Activated naive CD4-positive, alpha-beta T cell treated with anti-CD3 and anti-CD28 coated beads, Interleukin-2, amount 50 U/mL, for 72 hours (primary cell): Measurements from ENCODE around the gene KLHDC9. TPM values are rescaled to one million over a fixed set of nuclear protein-coding genes. Genes with fewer than 3 reads are reported as not detected.
"Not testable (repeated sequence)": the region's sequence is repeated elsewhere in the genome, so short reads cannot be mapped to it uniquely, and the experiment has no call there.

Experiments used
- ATAC-seq, 2 donors: fragments of 150-1000 bp; cut with Tn5 transposase; 2 replicates each; pipeline ENCODE4 v1.10.0; 2021; ENCODE audit warnings: mild to moderate bottlenecking in 2 of 2, moderate library complexity in 2 of 2
- DNase-seq, 2 donors: peaks; one replicate each; pipeline ENCODE4 v3.0.0; 2021 to 2022; ENCODE audit warnings: low spot score in 2 of 2
- H3K27ac Mint-ChIP-seq, 2 donors: one replicate each; pipeline ENCODE4 v1.8.0; 2022; ENCODE audit warnings: mild to moderate bottlenecking in 2 of 2, mixed read lengths in 2 of 2
- H3K36me3 Mint-ChIP-seq, 2 donors: one replicate each; pipeline ENCODE4 v1.8.0; 2022; ENCODE audit warnings: mixed read lengths in 2 of 2
- H3K9me3 Mint-ChIP-seq, 2 donors: one replicate each; pipeline ENCODE4 v1.8.0; 2022; ENCODE audit warnings: mixed read lengths in 2 of 2
- total RNA-seq, 2 donors: library from RNA; stranded (reverse); gene quantifications; one replicate each; pipeline ENCODE4 v1.2.3, GENCODE V29; 2022

KLHDC9 gene
- total RNA-seq, 2 donors from 2014 or later, result 2.2 TPM; not detected in 1

DNA sequence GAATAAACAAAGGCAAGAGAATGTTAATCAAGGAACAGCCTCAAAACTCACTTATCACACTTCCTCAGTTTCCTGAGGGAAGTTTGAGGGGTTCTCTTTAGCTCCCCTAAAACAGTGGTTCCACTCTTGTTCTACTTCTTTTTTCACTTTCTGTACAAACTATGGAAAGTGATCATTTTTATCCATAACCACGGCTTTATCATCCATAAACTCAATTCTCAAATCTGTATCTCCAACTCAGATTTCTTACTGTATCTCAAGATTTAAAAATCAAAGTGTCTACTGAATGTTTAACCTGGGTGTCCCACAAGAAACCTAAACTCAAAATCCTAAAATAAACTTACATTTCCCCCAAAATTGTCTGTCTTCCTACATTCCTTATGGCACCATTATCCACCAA lies 15.8 kb downstream of the KLHDC9 start:
- peaks cover 23 to 37% of the 10 kb centered on the region in 2 donors for H3K36me3 Mint-ChIP-seq
- no peaks in the 10 kb centered on the region for H3K9me3 Mint-ChIP-seq
- DNase-seq (no peak), ATAC-seq (no peak)
- peak overlapping the region; percentile 44 to 99 for H3K27ac Mint-ChIP-seq

GRCh38 chr1:161114556-161114955 lies 16.4 kb downstream of the KLHDC9 start:
- H3K27ac Mint-ChIP-seq, result peak overlapping the region; percentile 70 to 99
- H3K9me3 Mint-ChIP-seq, result no peaks in the 10 kb centered on the region
- no peak for ATAC-seq
- peaks cover 27 to 36% of the 10 kb centered on the region in 2 donors for H3K36me3 Mint-ChIP-seq
- no peak for DNase-seq

- DNase-seq (peak; percentile 51 to 75), ATAC-seq (peak; percentile 75 to 80)
- Mint-ChIP-seq H3K27ac (peak overlapping the region; percentile 70 to 99), H3K36me3 (peaks cover 34 to 41% of the 10 kb centered on the region in 2 donors), H3K9me3 (no peaks in the 10 kb centered on the region)
Measured at GRCh38 chr1:161115132-161115711, 17.1 kb downstream of the KLHDC9 start.

DNA sequence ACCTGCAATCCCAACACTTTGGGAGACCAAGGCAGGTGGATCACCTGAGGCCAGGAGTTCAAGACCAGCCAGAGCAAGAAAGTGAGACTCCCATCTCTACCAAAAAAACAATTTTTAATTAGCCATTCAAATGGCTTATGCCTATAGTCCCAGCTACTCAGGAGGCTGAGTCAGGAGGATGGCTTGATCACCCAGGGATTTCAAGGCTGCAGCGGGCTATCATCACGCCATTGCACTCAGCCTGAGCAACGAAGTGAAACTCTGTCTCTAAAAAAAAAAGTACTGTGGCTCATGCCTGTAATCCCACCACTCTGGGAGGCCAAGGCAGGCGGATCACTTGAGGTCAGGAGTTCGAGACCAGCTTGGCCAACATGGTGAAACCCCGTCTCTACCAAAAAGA lies 17.8 kb downstream of the KLHDC9 start:
- not testable (repeated sequence) for ATAC-seq, H3K9me3 Mint-ChIP-seq, DNase-seq
- Mint-ChIP-seq H3K36me3 (peaks cover 39 to 44% of the 10 kb centered on the region in 2 donors), H3K27ac (peak overlapping the region; percentile 70 to 99)

DNA sequence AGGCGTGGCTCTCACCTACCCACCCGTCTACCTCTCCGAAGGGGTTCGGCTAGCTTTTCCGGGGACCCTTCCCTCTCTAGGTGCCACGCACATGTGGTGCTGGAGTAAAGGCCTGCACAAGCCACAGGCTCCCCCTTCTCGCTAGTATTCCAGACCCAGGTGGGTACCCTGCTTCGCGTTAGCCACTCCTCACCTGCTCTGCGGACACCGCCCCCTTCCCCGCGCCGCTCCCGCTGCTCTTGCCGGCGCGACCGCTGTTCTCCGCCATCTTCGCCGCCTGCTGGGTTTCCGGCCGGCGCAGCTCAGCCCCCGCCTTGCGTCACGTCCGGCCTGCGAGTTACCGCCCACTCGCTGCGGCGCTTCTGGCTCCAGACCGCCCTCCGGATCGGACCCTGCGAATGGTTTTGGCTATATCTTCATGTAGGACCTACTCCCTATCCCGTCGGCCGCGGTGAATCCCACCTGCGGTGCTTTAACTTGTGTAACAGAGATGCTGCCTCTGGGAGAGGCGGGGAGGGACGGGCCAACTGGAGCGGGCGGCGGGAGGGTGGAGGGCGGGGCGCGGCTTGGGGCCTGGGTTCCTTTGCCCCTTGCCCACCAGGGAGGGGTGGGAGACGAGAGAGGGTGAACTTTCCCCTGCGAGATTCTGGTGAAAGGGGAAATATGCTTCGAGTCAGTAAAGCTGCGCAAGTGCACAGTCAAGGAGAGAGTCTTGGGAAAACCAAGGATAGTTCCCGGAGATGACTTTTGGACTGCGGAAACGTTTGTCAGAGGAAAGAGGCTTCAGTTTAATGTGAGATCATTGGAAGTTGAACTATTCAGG lies 19.8 kb downstream of the KLHDC9 start, which contains the start of the genes NIT1 and PFDN2:
Gene NIT1, plus strand, starts transcription at position 347 of the 823 bp plus-strand sequence. Its CDS starts 72 bp downstream, at position 419.
Gene PFDN2, minus strand, starts transcription at position 279 of the 823 bp plus-strand sequence. Its CDS starts 11 bp downstream, at position 268.
- Mint-ChIP-seq H3K36me3 (peaks cover 46 to 51% of the 10 kb centered on the region in 2 donors), H3K27ac (peak within 1 kb of the TSS; percentile 98 to 99), H3K9me3 (no peaks in the 10 kb centered on the region)
- peak; percentile 63 to 73 for ATAC-seq
- DNase-seq, result peak; percentile 85 to 89

- ATAC-seq (peak; percentile 58 to 59), DNase-seq (peak; percentile 53 to 74)
- no peaks in the 10 kb centered on the region for H3K9me3 Mint-ChIP-seq
- peaks cover 44 to 49% of the 10 kb centered on the region in 2 donors for H3K36me3 Mint-ChIP-seq
- peak overlapping the region; percentile 98 to 99 for H3K27ac Mint-ChIP-seq
Measured at GRCh38 chr1:161119092-161119903, 21.1 kb downstream of the KLHDC9 start.

GRCh38 chr1:161121042-161121650 lies 23.0 kb downstream of the KLHDC9 start:
- DNase-seq (no peak), ATAC-seq (no peak)
- Mint-ChIP-seq H3K27ac (peak overlapping the region; percentile 90 to 99), H3K36me3 (peaks cover 41 to 52% of the 10 kb centered on the region in 2 donors), H3K9me3 (no peaks in the 10 kb centered on the region)

DNA sequence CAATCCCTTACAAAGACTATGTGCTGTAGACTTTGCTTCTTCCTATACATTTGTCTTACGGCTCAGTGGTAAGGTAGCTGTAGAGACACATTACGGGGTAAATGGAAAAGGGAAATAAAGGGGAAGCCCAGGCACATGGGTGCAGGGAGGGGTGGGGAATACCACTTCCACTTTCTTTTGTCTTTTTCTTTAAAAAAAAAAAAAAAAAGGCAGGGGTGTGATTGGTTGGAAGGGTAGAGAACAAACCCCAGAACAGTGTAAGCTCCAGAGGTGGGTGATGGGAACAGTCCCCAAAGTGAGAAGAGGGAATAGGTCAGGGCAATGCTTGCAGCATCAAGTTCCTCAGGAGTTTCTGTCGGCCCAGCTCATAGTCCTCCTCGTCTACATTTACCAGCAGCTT lies 23.7 kb downstream of the KLHDC9 start:
- ATAC-seq (no peak), DNase-seq (no peak)
- Mint-ChIP-seq H3K27ac (peak overlapping the region; percentile 90 to 99), H3K36me3 (peaks cover 41 to 56% of the 10 kb centered on the region in 2 donors), H3K9me3 (no peaks in the 10 kb centered on the region)

DNA sequence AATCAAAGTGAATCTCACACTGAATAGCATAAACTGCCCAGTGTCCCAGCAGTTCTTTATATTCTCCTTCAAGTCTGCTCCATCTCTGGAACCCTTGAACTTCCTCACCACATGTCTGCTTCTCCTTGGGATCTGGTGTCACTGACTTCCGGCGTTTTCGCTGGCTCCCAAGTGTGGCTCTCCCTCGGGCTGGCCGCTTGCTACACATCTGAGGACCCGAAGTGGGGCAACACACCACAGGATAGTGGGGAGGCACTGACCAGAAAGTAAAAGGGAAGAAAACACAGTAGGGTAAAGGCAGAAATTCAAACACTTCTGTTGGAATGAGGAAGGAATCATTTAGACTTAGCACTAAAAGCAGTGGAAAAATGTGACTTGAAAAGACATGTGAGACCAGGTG lies 24.8 kb downstream of the KLHDC9 start:
- no peak for ATAC-seq
- no peak for DNase-seq
- Mint-ChIP-seq H3K36me3 (peaks cover 38 to 57% of the 10 kb centered on the region in 2 donors), H3K9me3 (no peaks in the 10 kb centered on the region), H3K27ac (peak overlapping the region in 1 of 2 donors; percentile 6)

DNA sequence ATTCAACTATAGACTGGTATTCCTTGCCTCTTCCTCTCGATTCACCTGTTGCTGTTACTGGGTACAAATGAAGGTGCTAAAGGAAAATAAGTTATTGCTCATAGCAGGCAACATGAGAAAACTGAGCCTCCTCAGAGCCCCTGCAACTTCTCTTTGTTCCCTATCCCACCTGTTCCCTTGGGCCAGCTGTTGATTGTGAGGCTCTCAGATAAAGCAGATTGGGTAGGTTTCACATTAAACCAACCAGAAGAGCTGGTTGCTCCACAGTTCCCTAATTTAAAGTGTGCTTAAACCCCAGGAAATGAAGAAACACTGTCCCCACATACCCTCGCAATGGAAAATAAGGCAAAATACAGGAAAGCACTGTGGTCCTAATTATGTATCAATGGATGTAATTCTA lies 29.5 kb downstream of the KLHDC9 start:
- peak overlapping the region; percentile 8 to 24 for H3K27ac Mint-ChIP-seq
- H3K9me3 Mint-ChIP-seq, result no peaks in the 10 kb centered on the region
- peaks cover 17 to 40% of the 10 kb centered on the region in 2 donors for H3K36me3 Mint-ChIP-seq
- DNase-seq, result no peak
- no peak for ATAC-seq

GRCh38 chr1:161128591-161129420 lies 30.6 kb downstream of the KLHDC9 start:
- ATAC-seq, result no peak
- H3K27ac Mint-ChIP-seq, result no peak overlapping the region
- DNase-seq, result no peak
- peaks cover 17 to 39% of the 10 kb centered on the region in 2 donors for H3K36me3 Mint-ChIP-seq
- no peaks in the 10 kb centered on the region for H3K9me3 Mint-ChIP-seq

DNA sequence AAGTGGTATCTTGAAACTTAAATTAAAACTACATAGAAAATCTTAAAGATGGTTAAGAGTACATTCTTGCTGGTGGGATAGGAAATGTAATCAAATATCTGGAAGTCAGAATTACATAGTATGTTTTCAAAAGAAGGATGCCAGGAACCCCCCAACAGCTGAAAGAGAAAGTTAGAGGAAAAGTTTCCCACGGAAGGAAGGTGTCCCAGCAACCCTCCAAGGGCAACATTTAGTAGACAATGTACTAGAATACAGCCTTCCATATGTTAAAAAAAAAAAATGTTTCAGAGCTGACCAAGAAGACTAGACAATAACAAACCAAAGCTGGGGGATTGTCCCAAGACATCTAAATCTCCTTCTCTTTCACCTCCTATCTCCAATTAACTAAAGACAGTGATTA lies 32.1 kb downstream of the KLHDC9 start:
- no peaks in the 10 kb centered on the region for H3K9me3 Mint-ChIP-seq
- no peak for ATAC-seq
- H3K36me3 Mint-ChIP-seq, result peaks cover 17 to 33% of the 10 kb centered on the region in 2 donors
- DNase-seq, result no peak
- H3K27ac Mint-ChIP-seq, result peak overlapping the region in 1 of 2 donors; percentile 55

DNA sequence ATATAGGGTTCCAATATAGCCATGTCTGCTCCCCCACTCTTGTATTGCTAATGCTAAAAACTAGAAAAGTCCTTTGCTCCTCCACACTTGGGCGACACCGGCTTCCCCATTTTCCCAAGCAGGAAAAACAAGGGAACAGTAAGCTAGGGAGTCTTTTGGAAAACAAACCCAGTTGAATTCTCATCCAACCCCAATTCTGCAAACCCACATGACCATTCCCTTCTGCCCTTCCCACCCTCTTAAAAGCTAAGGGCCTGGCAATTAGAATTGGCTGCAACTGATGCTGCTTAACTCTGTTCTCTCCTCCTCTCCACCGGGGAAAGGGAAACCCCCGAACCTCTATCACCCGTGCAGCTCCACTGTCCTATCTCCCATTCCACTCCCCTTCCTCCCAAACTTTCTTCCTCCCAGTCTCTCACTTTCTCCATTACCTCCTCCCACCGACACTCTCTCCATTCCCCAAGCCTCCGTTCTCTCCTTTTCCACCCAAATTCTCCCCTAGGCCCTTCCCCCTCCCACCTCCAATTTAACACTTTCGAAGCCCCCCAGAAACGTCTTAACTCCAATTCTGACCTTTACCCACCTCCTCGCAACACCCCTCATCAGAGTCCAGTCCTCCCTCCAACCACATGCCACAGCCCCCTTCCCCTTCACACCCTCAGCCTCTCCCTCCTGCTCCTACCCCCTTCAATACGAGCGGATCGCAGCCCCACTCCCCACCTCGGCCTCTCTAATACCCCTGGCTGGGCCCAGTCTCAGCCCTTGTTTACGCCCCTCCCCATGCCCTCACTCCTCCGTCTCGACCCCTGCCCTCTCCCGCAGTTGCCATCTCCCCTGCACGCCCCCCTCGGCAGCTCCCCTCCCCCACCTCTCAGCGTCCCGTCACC lies 33.6 kb downstream of the KLHDC9 start:
- H3K9me3 Mint-ChIP-seq, result no peaks in the 10 kb centered on the region
- DNase-seq (no peak), ATAC-seq (peak in 1 of 2 donors; percentile 27)
- H3K27ac Mint-ChIP-seq, result peak overlapping the region in 1 of 2 donors; percentile 92
- peaks cover 7 to 26% of the 10 kb centered on the region in 2 donors for H3K36me3 Mint-ChIP-seq

DNA sequence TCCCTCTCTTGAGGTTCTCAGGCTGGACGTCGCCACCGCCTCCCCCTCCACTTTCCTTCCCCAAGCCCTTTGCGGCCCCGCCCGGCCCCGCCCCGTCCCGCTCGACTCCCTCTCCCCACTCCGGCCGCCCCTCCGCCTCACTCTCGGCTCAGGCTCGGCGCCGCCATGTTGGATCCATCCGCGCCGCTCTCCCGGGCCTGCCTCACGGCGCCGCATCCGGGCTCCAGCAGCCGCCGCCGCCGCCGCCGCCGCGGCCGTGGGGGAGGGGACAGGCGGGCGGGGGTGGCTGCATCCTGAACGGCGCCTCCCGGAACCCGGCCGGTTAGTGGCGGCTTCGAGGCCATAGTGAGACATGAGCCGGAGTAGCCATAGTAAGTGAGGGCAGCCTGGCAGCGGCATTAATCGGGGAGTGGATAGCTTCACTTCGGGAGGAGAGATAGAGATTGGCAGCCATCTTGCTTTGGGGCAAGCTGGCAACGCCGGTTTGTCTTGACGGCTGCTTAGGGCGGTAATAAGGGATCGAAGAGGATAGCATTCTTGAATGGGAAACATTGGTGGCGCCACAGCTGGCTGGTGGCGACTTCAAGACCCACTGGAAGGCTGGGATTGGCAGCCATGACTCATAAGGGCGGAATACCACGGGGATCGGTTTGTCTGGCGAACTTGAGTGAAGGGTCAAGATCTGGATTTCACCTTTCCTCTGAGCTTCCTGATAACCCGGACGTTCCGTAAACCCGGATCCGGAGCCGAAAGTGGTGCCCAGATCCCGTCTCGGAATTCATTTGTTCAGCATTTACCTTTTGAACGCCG lies 34.5 kb downstream of the KLHDC9 start, which contains the start of gene DEDD:
Gene DEDD, minus strand, starts transcription at position 258 of the 810 bp plus-strand sequence. CDS start 8,205 bp downstream, outside the sequence.
- DNase-seq, result peak; percentile 90 to 92
- Mint-ChIP-seq H3K27ac (peak within 1 kb of the TSS in 1 of 2 donors; percentile 92), H3K36me3 (peaks cover 0 to 17% of the 10 kb centered on the region in 2 donors), H3K9me3 (no peaks in the 10 kb centered on the region)
- ATAC-seq, result peak; percentile 93 to 94
